Stimulated activated CD4-positive, alpha-beta T cell treated with anti-CD3 and anti-CD28 coated beads, Interleukin-1b, Interleukin-23, amount 100 ng/mL, for 24 hours (primary cell): ENCODE results near the gene COL15A1.

Experiments
- DNase-seq, 4 experiments: peaks; one replicate each; pipeline ENCODE4 v3.0.0-alpha.2; 2020; ENCODE audit warnings: low read depth in 4 of 4, low spot score in 1 of 4

Gene COL15A1

DNA sequence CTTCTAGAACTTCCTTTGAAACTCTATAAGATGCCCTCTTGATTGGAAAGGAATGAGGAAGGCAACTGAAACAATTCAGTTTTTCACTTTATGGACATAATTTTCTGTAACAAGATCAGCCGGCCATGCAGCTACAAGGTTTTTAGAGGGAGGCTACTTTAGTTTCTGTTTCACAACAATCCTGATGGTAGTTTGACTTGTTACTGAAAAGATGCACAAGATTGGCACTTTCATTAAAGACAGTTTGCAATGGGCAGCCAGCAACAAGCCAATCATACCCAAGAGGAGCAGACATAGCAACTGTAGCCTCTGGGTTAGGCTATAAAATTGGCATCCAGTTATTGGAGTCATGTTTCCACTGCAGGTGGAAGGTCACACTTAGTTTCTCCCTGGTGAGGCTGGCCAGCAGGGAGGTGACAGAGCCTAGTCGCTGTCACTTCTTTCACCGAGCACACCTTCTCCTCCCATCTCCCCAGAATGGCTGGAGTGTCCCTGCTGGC, 87.0 kb downstream of the COL15A1 start:
- no peak for DNase-seq

DNA sequence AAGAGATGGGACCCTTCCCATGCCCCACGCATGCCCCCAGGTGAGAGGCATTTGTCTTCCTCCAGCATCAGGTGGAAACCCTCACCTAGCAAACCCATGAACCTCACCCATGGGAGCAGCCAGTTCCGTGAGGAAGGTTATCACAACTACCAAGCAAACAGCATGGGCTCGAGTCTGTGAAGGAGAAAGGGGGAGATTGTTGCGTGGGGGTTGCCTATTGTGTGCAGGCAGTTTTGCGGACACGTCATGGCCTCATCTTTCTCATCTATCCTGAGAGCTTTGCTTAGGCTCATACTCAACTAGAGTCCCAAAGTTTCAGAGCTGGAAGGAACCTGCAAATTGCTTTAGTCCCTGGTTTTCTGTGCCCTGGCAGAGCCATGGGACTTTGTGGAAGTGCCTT, 87.6 kb downstream of the COL15A1 start:
- DNase-seq = no peak

DNA sequence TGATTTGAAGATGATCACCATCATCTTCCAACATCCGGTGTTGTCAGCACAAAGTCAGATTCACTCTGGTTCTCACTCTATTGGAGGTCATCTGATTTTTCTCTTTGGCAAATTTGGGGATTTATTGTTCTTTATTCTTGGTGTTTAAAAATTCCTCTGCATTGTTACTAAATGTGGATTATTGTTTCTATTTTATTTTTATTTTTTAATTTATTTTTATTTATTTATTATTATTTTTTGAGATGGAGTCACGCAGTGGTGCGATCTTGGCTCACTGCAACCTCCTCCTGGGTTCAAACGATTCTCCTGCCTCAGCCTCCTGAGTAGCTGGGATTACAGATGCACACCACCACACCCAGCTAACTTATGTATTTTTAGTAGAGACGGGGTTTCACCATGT, 88.3 kb downstream of the COL15A1 start:
- DNase-seq = no peak

DNA sequence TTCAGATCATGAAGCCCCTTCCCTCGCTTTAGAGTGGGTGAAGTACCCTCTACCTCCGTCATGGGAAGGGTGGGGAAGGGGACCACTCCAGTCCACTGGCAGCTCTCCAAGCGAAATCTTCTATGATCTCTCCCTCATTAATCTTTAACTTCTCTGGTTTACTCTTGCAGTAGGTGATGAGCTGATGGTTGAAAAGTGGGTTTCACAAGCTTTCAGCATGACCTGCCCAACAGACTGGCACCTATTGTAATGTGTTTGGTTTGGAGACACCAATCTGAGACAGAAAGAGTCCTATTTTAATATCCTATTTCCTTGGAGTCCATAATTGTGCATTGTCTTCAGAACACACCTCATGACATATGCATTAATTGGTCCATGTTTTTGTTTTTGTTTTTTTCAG, 90.4 kb downstream of the COL15A1 start:
- DNase-seq = no peak

DNA sequence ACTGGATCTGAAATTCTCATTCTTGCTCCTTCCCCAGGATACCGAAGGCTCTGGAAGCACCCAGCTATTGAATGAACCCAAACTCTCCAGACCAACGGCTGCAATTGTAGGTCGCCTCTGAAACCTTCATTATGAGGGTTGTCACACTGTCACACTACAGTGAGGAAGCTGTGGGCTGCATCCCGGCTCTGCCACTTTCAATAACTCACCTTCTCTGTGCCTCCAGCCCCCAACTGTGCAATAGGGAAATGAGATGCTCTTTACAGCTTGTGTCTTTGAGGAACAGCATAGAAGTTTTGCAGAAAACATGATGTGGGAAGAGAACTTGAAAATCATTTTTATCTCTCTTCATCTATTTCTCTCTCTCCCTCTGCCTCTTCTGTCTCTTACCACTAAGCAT, 91.6 kb downstream of the COL15A1 start:
- no peak for DNase-seq

DNA sequence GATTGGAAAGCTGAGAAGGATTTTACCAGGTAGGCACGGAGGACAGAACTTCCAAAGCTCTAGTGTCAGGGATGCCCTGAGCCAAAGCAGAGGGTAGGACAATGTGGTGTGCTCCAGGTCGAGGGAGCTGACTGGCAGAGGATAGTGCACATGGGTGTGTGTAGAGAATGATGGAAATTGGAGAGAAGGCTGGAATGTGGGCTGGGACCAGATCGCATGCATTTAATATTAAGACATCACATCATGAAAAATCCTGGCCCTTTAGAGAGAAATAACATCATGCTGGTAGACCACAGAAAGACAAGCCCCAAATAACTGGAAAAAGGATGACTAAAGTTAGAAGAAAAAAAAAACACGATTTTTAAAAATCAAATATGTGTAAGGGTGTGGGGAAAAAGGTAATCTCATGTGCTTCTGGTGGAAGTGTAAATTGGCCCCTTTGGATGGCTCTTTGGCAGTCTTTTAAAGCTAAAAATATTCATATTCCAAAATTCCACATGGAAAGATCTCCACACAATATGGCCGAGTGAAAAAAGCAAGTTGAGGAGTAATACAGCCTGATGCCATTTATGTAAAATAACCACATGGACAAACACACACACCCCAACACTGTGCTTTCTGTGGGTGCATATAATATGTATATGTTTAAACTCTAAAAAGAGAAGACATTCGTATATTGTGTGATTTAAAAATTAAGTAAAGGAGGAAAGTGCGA, 94.2 kb downstream of the COL15A1 start:
- DNase-seq = no peak

DNA sequence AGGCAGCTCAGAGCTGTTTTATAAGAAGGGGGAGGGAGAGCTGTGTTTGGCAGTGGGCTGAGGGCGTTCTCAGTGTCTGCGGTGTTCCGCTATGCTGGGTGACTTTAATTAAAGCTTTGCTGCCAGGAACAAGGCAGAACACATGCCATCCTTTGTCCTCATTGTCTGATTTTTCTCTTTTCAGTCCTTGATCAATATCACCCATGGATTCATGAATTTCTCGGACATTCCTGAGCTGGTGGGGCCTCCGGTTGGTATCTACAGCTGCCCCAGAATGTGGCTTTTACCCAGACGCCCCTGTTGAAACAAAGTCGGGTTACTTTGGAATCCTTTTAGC, 94.7 kb downstream of the COL15A1 start:
- DNase-seq = no peak

DNA sequence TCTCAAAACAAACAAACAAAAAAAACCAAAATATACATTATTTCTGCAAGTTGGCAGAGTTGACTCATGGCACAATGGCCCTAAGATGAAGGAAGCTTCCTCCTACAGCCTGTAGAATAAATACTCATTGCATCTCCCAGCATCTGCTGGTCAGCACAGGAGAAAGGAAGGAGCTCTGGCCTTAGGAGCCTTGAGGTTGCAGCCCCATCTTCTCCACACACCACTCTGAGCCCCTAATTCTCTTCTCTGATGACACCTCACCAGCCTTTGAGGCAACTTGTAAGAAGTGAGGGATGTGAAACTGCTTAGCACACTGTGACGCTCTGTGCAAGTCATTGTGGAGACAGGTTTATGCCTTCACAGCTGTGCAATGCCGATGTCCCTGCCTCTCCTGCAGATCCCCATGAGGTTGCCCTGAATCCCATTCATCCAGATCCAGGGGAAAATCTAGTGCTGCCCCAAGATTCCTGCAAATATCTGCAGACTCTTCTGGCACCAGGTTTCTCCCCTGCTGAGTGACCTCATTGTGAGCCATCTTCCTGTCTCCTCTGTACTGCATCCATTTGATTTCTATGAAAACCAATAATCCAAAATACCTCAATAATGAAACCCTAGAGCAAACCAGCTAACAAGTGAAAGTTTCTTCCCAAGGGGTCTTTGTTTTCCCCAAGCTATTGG, 95.9 kb downstream of the COL15A1 start:
- no peak for DNase-seq

DNA sequence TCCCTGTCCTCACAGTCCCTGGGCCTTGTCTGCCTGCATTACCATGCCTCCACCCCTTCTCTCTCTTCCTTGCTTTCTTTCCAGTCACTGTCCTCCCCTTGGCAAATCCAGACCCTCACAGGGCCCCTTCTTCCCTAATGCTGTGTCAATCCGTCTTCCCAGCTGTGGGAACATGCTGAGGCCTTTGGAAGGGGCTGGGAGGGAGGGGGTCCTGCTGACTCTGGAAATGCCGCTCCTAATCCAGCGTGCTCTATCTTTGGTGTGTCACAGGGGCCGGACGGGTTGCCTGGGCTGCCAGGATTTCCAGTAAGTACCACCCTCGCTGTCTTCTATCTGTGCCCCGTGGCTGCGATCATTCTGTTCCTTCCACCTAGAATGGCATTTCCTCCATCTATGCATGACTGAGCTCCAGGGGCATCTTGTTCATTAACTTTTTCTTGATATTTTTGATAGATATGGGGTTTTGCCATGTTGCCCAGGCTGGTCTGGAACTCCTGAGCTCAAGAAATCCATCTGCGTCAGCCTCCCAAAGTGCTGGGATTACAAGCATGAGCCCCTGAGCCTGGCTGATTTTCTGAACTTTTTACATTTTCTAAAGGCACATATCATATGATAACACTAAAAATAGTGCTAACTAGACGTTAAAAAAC, 96.7 kb downstream of the COL15A1 start:
- no peak for DNase-seq

DNA sequence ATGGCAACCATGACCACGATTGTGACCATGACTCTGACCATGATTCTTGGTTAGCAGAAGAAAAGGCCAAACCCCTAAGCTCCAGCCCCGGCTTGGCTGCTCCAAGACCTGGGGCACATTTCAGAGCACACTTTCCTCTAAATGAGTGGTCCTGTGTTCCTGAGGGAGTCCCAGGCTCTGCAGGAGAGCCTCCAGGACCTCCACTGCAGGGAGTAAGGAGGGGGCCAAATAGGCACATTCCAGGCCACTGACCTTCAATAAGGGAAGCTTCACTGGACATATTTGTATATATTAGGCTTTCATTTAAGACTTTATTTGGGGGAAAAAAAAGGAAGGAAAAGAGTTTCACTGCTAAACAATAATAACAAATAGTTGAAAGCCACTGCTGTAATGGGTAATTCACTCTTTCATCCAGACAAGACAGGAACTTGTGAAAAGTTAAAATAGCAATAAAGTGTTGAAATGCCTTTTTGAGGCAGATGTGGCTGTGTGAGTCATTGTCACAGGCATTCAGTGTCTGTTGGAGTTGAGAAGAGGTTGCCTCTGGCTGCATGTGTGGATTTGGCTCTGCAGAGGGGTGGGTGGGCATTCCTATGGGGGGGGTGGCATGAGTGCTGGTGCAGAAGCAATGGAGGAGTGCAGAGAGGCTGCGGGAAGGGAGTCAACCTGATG, 97.3 kb downstream of the COL15A1 start:
- no peak for DNase-seq

DNA sequence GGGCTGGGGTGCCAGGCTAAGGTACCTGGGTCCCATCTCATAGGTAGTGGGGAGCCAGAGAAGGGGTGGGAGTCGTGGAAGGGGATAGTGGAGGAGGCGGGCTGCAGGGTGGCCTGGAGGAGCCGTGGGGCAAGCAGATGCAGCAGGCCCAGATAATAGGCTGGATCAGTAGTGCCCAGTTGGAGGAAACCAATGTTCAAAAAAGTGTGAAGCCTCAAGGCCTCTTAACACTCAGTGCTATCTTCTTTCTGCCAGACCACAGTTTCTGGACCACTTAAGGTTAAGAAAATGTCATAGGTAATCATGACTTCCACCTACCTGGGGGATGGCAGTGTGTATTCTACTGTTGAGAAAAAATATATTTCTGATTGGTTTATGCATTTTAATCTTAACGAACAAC, 97.9 kb downstream of the COL15A1 start:
- DNase-seq = no peak

DNA sequence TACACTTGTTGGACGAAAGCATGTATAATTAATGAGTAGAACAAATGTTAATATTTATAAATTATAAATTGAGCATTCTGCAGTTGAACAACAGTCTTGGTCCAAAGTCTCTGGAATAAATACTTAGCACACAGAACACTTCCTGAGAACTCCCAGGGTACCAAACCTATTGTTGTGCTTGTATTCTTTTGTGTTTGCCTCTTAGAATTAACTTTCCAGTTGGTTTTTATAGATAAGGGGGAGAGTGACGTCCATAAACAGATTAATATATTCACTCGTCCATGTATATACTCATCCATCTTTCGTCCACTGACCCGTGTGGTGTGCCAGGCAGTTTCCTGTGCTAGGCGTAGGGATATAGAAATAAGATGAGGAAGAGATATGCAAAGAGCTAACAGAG, 98.9 kb downstream of the COL15A1 start:
- DNase-seq = no peak

DNA sequence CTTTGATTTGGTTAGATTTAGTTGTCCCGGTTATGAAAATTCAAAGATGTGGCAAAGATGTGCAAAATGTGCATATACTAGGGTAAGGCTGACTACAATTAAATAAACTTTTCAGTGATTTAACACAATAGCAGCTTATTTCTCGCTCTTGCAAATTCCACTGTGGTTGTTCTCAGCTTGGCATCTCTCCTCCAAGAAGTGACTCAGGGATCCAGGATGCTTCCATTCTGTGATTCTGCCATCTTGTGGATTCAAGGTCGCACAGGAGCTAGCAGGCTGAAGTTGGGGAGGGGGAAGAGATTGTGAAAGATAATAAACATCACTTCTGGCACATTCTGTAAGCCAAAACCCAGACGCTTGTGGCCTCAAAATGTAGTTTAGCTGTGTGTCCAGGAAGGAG, 101.1 kb downstream of the COL15A1 start:
- no peak for DNase-seq

DNA sequence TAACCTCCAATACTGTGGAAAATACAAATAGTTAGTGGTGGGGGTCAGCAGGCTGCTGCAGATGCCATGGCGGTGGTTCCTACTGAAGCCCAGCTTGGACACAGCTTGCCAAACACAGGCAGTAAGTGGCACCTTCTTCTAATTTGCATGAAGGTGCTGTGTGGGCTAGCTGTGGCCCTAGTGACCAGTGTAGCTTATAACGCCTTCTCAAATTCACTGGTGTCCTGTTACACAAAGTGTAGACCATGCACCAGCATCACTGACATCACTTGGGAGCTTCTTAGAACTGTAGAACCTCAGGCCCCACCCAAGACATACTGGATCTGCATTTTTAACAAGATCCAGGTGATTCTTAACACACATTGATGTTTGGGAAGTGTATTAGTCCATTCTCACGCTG, 102.4 kb downstream of the COL15A1 start:
- DNase-seq = no peak

DNA sequence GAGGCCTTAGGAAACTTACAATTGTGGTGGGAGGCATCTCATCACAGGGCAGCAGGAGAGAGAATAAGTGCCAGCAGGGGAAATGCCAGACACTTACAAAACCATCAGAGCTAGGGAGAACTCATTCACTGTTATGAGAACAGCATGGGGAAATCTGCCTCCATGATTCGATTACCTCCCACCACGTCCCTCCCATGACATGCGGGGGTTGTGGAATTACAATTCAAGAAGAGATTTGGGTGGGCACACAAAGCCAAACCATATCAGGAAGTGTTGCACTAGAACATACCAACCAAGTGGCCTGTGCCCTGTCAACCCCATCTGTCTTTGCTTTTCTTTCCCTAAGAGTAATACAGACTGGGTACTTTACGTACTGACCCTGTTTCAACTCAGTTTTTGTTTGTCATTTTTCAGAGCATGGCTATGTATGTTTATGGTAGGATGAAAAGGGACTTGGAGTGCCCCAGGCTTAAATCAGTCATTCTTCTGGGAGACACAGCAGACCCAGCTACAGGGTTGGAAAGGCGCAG, 102.9 kb downstream of the COL15A1 start:
- DNase-seq = no peak

DNA sequence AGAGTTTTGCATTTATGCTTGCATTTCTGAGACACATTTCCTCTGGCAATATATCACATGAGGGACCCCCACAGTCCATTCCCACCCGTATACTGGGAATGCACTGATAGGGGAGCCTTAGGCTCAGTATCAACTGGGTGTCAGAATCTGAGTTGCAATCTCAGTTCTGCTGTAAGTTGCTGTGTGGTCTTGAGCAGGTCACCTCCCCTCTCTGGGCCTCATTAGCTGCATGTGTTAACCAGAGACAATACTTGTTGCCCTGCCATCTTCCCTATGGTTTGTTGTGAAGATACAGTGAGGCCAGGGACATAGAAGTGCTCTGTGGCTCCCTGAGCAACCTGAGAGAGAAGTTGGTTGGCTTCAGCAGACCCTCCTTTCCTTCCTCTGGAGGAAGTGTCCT, 105.5 kb downstream of the COL15A1 start:
- no peak for DNase-seq

DNA sequence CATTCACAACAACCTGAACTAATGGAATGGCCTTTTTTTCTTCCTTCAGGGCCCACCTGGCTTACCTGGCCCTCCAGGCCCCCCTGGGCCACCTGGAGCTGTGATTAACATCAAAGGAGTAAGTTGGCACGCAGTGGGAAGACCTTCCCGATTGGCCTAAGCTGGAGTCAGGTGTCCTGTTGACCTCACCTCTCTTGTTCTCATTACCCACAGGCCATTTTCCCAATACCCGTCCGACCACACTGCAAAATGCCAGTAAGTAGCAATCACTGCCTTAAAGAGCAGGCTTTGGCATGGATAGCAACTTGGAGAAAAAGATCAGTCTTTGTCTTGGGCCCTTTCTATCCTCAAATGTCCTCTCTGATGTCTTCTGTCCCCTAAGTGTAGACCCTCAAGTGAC, 105.9 kb downstream of the COL15A1 start:
- no peak for DNase-seq

DNA sequence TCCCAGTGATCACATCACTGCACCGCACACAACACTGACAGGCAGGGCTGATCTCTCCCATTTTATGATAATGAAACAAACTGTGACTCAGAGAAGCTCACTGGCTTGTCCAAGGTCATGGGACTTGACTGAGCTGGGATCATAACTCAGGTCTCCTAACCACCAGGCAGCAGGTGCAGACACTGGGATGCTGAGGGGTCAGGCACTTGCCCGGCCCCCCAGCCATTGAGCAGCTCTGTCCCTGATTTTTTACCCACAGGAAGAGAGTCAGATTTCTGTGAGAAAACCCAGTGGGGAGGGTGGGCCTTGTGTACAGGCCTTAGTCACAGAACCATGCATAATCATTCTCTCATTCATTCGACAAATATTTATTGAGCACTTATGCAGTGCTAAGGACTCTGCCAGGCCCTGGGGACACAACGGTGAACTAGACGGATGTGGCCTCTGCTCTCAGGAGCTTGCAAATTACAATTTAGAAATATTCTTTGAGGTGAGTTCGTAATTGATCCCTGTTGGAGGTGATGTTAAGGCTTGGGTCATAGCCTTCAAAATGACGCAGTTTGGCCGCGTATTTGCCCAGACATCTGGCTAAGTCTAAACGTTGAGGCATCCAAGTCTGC, 106.7 kb downstream of the COL15A1 start:
- DNase-seq = no peak

DNA sequence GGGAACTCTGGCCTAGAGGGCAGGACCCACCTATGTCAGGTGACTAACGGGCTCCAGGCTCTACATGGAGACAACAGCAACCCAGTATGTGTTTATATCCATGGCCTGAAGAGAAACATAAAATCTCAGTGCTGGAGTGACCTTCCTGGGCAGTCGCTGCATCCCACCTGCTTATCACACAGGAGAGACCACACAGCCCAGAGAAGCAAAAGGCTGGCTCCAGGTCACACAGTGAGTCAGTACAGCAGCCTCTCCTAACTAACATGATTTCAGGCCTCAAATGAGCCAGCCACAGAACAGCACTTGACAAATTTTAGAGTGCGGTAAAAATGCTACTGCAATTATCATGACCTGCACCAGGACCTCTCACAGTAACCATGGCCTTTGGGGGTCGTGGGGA, 107.2 kb downstream of the COL15A1 start:
- no peak for DNase-seq

DNA sequence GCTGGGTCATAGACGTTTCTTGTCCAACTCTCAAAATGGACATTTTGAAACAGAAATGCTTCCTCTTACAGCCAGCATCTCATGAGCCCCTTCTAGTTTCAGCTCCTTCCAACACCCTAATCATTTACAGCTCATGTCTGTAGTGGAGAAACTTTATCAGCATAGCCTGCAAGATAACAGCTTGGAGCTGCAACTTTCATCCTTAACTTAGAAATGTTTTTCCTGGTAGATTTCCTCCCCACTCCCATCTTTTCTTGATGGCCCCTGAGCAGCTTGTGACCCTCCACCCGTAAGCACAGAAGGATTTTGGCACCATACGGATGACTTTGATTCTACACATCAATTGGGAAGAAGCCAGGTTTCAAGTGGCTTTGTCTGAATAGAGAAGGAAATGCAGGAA, 107.7 kb downstream of the COL15A1 start:
- no peak for DNase-seq

DNA sequence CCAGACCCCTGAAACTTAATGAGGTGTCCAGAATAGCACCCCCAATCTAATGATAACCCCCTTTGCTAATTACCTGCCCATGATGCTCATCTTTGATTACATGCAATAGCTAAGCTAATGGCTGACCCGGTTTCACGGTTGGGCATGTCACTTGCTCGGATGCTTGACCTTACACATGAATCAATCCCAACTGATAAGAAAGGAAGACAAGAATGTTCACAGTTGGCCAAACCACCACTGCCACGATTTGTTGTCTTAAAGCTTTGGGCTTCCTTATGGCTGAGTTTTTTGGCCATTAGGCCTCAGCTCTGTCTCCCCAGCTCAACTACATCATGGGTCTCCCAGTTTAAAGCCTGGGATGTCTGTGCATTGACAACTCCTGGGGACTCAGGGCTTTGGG, 108.1 kb downstream of the COL15A1 start:
- DNase-seq = no peak
